Measurements from ENCODE around the gene PTPRM. TPM values are rescaled to one million over a fixed set of nuclear protein-coding genes. Genes with fewer than 3 reads are reported as not detected.

Gene PTPRM
- total RNA-seq, 1 experiment from 2014 or later = 6.2 TPM

DNA sequence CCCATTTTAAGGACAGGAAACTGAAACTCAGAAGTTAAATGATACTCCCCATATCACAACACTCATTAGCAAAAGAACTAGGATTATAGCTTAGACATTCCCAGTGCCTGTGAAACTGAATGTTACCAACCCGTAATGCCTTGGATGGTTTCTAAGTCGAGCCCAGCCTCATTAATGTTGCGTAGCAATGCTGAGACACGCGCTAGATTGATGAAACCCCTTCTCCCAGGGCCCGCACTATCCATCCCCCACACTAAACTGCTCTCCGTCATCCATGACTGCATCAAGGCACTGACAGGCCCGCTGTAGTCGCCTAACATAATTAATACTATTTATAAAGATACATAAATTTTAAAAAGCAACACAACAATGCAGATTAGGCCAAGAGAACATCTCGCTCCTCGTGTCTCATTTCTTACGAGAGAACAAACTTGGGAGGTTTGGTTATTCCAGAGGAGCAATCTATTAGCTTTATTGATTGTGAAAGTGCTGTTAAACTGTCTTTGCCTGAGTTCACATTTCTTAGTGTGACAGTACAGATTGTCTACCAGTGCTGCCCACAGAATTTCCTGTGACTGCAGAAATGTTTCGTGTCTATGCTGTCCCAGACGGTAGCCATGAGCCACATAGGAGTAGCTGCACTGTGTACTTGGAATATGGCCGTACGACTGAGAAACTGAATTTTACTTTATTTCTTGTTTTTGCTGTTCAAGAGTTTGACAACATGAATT is 729.9 kb downstream of the PTPRM start:
- Mint-ChIP-seq H3K9me3 (no peaks in the 10 kb centered on the region), H3K4me1 (no peaks in the 10 kb centered on the region), H3K27ac (no peak overlapping the region), H3K4me3 (no peak overlapping the region), H3K27me3 (ENCODE audit: low read depth) (no peaks in the 10 kb centered on the region), H3K36me3 (ENCODE audit: insufficient read depth in 1 of 3, low read depth in 3 of 3) (no peaks in the 10 kb centered on the region)
- Histone ChIP-seq H4K8ac (replicated peaks; ENCODE audit: insufficient read length, low read depth, low read length) (no peak overlapping the region), H3K4me1 (ENCODE audit: insufficient read depth, low read length) (no peaks in the 10 kb centered on the region), H2AFZ (ENCODE audit: low read length) (no peak overlapping the region), H3K27me3 (ENCODE audit: insufficient read depth, low read length) (no peaks in the 10 kb centered on the region), H4K20me1 (ENCODE audit: control insufficient read depth, insufficient read depth, insufficient read length) (peaks cover 2% of the 10 kb centered on the region), H3K23ac (ENCODE audit: insufficient read length, low read depth, low read length) (no peak overlapping the region), H3K79me1 (ENCODE audit: insufficient read depth, low read depth, low read length, poor library complexity, severe bottlenecking) (no peaks in the 10 kb centered on the region), H3K27ac (ENCODE audit: insufficient read length, low read depth, low read length) (no peak overlapping the region), H2BK12ac (ENCODE audit: insufficient read length, low read depth, low read length) (no peak overlapping the region), H3K56ac (ENCODE audit: insufficient read length, low read depth, low read length) (no peak overlapping the region), H3T11ph (ENCODE audit: low read length) (no peak overlapping the region), H3K79me2 (ENCODE audit: insufficient read depth, low read length) (no peaks in the 10 kb centered on the region), H2BK5ac (ENCODE audit: insufficient read length, low read length) (no peak overlapping the region), H2BK20ac (ENCODE audit: low read depth, low read length, poor library complexity, severe bottlenecking) (no peak overlapping the region), H3K9ac (ENCODE audit: extremely low read depth, insufficient read length, low read length) (no peak overlapping the region), H4K91ac (ENCODE audit: insufficient read length, low read depth, low read length) (no peak overlapping the region), H3K9me3 (ENCODE audit: control insufficient read depth, low read depth, low read length) (no peaks in the 10 kb centered on the region), H3K4me2 (ENCODE audit: insufficient read depth, insufficient read length, low read length) (no peak overlapping the region), H4K5ac (ENCODE audit: insufficient read length, low read depth, low read length) (no peak overlapping the region), H3K18ac (ENCODE audit: insufficient read length, low read depth, low read length) (no peak overlapping the region), H2BK120ac (ENCODE audit: low read depth, low read length, poor library complexity, severe bottlenecking) (no peak overlapping the region), H3K14ac (ENCODE audit: insufficient read depth, low read length) (no peak overlapping the region), H2AK5ac (ENCODE audit: insufficient read length, low read length) (no peak overlapping the region), H3K23me2 (ENCODE audit: insufficient read length, low read depth, low read length, poor library complexity, severe bottlenecking) (no peaks in the 10 kb centered on the region), H2BK15ac (ENCODE audit: low read depth, low read length) (no peak overlapping the region), H3K4ac (ENCODE audit: low read depth, low read length) (no peak overlapping the region)
- DNase-seq = no peak
- WGBS (ENCODE audit: extremely low coverage, insufficient read length, low lambda C conversion rate) = no CpG with 5 or more reads among the region's 16 CpGs
- no peak for TF ChIP-seq CTCF (conservative IDR thresholded peaks at IDR 0.05)
